ENCODE measurements around the gene SPG21. TPM values are rescaled to one million over a fixed set of nuclear protein-coding genes. Genes with fewer than 3 reads are reported as not detected.

Gene SPG21
- total RNA-seq, 1 donor from 2014 or later, result 44.9 TPM

- ATAC-seq (ENCODE audit: poor library complexity) (no peak), DNase-seq (no peak)
- intact Hi-C loops (cut with DNase I), result no loop called here
These were observed 40.1 kb downstream of the SPG21 start for GRCh38 chr15:64949383-64950186.

DNA sequence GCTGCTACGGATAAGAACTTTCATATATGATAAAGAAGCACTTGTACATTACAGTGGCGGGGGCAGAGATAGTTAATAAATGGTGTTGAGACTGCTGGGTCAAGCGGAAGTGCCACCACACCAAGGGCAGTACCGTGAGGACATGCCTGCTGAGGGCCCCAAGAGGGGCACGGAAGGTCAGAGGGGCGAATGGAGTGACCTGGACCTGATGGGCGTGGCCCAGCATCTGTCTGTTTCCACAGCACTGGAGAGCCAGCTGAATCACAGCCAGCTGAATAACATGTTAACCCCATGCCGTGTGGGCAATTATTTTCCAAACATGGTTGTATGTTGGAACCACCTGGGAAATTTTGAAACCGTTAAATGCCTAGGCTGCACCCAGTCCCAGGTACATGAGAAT is 40.8 kb downstream of the SPG21 start:
- DNase-seq, result no peak
- intact Hi-C loops (cut with DNase I), result no loop called here
- no peak for ATAC-seq (ENCODE audit: poor library complexity)

- ATAC-seq (ENCODE audit: poor library complexity), result no peak
These were observed 42.5 kb downstream of the SPG21 start for GRCh38 chr15:64947211-64947610.

GRCh38 chr15:64944961-64945360 is 44.8 kb downstream of the SPG21 start:
- no peak for DNase-seq
- intact Hi-C loops (cut with DNase I), result no loop called here
- ATAC-seq (ENCODE audit: poor library complexity), result no peak

More at GRCh38 chr15:64947211-64947610, 42.5 kb downstream of the SPG21 start:
- DNase-seq, result no peak
- intact Hi-C loops (cut with DNase I), result no loop called here

- intact Hi-C loops (cut with DNase I), result no loop called here
- ATAC-seq (ENCODE audit: poor library complexity) (no peak), DNase-seq (no peak)
These were observed 46.0 kb downstream of the SPG21 start for GRCh38 chr15:64943512-64944225.

- DNase-seq, result no peak
- intact Hi-C loops (cut with DNase I), result no loop called here
- ATAC-seq (ENCODE audit: poor library complexity), result no peak
These were observed 47.4 kb downstream of the SPG21 start for GRCh38 chr15:64942356-64942755.

- ATAC-seq (ENCODE audit: poor library complexity) (no peak), DNase-seq (no peak)
- intact Hi-C loops (cut with DNase I), result no loop called here
These were observed 51.5 kb downstream of the SPG21 start for GRCh38 chr15:64938192-64938591.

- intact Hi-C loops (cut with DNase I), result no loop called here
- DNase-seq, result no peak
- ATAC-seq (ENCODE audit: poor library complexity), result no peak
These were observed 55.7 kb downstream of the SPG21 start for GRCh38 chr15:64934023-64934422.

- ATAC-seq (ENCODE audit: poor library complexity) (no peak), DNase-seq (no peak)
- intact Hi-C loops (cut with DNase I), result no loop called here
These were observed 58.3 kb downstream of the SPG21 start for GRCh38 chr15:64931381-64931780.

- no peak for ATAC-seq (ENCODE audit: poor library complexity)
- no peak for DNase-seq
- intact Hi-C loops (cut with DNase I), result no loop called here
These were observed 58.8 kb downstream of the SPG21 start for GRCh38 chr15:64930778-64931371.

GRCh38 chr15:64930019-64930652 is 59.6 kb downstream of the SPG21 start:
- no peak for ATAC-seq (ENCODE audit: poor library complexity)
- intact Hi-C loops (cut with DNase I), result no loop called here
- no peak for DNase-seq

DNA sequence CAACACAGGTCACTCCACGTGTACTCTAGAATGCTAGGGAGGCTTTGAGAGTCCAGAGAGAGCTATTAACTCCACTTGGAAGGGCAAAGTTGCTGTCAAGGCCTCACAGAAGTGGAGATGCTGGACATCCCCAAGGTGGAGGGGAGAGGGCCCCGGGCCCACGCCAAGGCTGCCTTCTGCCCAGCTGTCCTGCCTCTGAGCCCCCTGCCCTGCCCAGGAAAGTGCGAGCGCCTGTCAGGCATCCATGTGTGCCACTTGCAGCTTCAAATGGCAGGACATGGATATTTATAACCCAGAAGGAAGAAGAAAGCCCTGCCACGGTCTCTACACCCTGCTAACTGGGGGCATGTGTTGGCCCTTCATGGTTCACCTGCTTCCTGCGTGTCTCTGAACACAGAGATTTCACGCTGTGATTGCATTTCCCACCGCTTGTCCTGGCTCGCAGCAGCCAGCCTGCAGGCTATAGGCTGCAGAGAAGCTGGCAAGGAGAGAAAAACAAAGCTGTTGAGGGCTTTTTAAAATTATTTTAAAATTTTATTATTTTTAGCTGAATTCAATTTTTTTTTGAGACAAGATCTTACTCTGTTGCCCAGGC is 61.0 kb downstream of the SPG21 start:
- ATAC-seq (ENCODE audit: poor library complexity) (peak; percentile 40), DNase-seq (no peak)
- intact Hi-C loops (cut with DNase I), result no loop called here

GRCh38 chr15:64926661-64927060 is 63.1 kb downstream of the SPG21 start:
- intact Hi-C loops (cut with DNase I), result no loop called here
- ATAC-seq (ENCODE audit: poor library complexity) (no peak), DNase-seq (no peak)

- intact Hi-C loops (cut with DNase I), result no loop called here
- no peak for ATAC-seq (ENCODE audit: poor library complexity)
- DNase-seq, result no peak
These were observed 64.1 kb downstream of the SPG21 start for GRCh38 chr15:64925335-64926330.

DNA sequence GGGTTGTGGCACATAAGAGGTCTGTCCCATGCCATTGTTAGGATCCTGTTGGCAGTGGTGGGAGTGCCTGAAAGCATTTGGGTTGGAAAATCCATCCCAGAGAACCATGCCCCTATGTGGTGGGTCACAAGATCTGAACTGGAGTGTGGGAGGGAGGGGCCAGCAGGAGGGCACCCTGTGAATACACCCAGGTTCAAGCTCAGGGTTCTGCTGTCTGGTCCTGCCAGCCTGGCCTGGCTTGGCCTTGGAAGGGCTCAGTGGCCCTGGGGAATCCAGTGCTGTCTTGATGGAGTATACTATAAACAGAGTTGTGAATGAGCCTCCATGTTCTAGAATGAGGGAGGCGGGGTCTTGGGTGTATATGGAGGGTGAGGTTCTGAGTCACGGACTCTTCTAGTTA is 66.2 kb downstream of the SPG21 start:
- ATAC-seq (ENCODE audit: poor library complexity) (no peak), DNase-seq (no peak)
- intact Hi-C loops (cut with DNase I), result no loop called here

DNA sequence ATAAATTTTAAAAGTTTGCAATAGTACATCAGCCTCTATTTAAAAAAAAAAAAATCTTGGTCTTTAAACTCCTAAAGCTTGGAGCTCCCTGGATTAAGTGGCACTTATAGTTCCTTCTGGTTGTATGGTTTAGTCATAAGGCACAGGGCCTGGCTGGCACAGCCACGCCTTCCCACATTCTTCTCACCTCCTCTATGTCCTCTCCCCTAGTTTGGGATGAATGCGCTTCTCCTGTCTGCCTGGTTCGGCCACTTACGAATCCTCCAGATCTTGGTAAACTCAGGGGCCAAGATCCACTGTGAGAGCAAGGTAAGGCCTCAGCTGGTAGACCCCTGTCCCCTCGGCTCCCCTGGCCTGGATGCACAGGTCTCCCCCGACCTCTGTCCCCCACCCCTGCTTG is 68.0 kb downstream of the SPG21 start:
- DNase-seq (no peak), ATAC-seq (ENCODE audit: poor library complexity) (no peak)
- intact Hi-C loops (cut with DNase I), result no loop called here

GRCh38 chr15:64919721-64920120 is 70.0 kb downstream of the SPG21 start:
- intact Hi-C loops (cut with DNase I), result no loop called here
- DNase-seq (no peak), ATAC-seq (ENCODE audit: poor library complexity) (no peak)

DNA sequence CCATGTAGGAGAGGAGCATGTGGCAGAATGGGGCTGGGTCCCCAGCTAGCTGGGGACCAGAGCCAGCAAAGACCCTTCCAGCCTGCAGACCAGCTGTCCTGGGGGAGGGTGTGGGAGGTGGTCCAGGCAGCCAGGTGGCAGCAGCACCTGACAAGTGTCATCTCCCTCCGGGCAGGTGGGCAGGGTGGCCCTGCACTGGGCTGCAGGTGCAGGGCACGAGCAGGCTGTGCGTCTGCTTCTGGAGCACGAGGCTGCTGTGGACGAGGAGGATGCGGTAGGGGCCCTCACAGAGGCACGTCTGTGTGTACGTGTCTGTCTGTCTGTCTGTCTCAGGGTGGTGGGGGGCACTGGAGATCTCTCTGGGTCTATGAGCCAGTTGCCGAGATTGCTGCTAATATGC is 72.5 kb downstream of the SPG21 start:
- intact Hi-C loops (cut with DNase I), result no loop called here
- ATAC-seq (ENCODE audit: poor library complexity) (no peak), DNase-seq (no peak)

Measured in Right ventricle myocardium superior (tissue), 1 donor.